Anterior cingulate cortex (tissue), 58 donors: ENCODE measurements around the gene PRDX5.

Source experiments
- DNase-seq, 58 donors: peaks; one replicate each; lab custom pipeline; 2025; lab: John Stamatoyannopoulos, UW

The PRDX5 gene

DNA sequence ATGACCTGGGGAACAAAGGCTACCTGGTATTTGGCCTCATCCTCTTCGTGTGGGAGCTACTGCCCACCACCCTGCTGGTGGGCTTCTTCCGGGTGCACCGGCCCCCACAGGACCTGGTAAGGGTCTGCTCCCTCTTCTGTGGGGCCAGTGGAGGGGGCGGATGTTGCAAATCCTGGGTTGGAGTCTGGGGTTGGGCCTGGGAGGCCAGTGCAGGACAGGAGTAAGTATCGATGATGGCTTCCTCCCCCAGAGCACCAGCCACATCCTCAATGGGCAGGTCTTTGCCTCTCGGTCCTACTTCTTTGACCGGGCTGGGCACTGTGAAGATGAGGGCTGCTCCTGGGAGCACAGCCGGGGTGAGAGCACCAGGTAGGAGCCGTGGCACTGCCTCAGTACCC is 29.6 kb upstream of the PRDX5 start:
- no peak for DNase-seq

DNA sequence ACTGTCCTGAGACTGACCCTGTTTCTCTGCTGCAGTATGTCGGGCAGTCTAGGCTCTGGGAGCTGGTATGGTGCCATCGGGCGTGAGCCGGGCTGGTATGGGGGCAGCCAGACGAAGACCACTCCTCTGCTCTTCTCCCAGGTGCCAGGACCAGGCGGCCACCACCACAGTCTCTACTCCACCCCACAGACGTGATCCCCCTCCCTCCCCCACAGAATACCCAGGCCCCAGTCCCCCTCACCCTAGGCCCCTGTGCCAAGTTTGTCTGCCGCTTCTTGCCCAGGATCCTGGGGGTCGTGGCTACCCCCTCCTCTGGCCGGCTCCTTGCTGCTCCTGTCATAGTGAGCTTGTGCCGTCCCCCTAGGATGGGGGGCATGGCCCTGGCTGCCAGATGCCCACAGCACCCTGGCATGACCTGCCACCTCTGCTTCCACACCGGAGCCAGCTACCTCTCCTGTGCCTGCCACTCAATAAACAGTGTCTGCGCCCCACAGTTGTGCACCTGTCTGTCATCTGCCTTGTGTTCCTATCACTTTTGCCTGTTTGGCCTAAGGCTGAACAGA is 28.8 kb upstream of the PRDX5 start:
- DNase-seq: no peak

DNA sequence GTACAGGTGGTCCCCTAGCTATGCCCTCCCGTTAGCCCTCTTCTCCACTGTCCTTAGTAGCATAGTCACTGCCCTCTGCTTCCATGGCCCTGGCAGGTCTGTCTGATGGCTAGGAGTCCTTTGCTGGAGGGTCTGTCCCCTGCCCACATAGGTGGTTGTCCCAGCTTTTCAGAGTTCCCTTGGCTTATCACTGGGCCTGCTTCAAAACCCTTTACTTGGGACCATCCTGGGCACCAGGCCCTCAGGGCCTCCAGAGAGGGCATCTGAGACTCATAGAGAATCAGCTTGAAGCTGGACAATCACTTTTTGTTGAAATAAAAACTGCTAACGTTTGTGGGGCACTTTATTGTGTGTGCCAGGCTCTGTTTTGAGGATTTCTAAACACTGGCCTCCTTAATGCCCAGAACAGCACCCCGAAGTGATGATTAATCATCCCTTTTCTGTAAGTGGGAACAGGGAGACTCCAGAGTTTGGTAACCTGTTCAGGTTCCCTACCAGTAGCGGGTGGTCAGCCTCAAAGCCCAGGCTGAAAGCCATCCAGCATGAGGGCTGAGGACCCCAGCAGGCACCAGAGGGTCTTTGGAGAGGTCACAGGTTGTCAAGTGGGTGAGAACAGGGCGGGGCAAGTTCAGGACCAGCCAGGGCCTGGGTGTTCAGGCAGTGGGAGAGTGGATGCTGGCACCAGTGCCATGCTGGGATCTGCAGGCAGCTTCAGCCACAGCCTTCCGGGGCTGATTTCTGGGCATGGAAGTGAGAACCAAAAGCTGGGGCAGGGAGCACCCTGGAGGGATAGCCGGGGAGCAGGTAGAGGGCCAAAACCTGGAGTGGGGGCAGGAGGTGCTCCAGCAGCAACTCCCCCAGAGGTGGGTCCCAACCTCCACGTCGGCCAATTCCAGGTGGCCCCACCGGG is 27.3 kb upstream of the PRDX5 start:
- DNase-seq: no peak

DNA sequence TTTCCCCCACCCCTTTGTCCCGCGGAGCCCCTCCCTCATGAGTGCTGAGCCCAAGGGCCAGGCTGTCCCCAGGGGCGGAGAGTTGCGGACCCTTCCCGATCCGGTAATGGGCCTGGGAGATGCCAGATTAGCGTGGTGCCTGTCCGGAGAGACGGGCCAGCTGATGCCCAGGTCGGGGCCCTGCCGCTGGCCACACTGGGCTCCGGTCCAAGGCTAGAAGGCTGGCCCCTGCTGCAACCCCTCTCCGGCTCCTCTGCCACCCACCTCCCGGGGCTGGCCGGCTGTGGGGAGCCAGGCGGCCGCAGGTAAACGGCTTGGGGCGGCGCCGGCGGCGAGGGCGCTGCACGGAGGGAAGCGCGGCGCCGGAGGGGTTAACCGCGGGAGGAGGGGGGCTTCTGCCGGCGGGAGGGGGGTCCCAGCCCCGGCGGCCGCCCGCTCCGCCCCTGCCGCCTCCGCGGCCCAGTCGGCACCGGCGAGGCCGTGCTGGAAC is 26.6 kb upstream of the PRDX5 start, which contains the start of gene KCNK4:
Gene KCNK4, plus strand, starts transcription at position 41 of the 490 bp plus-strand sequence. CDS start 1,717 bp downstream, outside the sequence.
- no peak for DNase-seq

DNA sequence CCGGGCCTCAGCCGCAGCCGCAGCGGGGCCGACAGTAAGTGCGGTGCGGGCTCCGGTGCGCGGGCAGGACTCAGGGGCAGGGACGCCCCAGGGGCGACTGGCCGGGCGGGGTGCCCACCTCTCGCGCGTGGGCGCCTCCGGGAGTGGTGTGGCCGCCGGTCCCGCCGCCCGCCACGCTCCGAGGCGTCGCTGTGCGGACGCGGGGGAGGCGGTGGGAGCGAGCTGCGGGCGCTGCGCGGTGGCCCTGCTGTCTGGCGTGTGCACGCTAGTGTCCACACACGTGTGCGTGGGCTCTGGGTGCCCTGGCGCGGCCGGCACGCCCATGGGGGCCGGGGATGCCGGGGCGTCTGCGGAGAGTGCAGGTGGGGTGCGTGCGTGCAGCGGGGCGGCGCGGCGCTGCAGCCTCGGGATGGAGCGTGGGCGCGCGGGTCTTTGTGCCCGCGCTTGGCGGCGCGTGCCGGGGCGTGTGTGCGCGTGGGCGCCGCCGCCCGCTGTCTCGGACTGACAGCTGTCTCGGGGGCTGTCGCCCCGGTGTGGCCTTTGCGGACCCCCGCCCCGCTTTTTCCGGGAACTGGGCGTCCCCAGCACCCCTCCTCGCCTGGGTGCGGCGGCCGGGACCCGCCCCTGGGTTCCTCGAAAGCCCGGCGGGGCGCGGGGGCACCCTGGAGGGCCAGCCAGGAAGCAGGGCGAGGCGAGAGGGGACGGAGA is 26.0 kb upstream of the PRDX5 start:
- DNase-seq: peak in 2 of 58 donors; percentile 38 to 62

DNA sequence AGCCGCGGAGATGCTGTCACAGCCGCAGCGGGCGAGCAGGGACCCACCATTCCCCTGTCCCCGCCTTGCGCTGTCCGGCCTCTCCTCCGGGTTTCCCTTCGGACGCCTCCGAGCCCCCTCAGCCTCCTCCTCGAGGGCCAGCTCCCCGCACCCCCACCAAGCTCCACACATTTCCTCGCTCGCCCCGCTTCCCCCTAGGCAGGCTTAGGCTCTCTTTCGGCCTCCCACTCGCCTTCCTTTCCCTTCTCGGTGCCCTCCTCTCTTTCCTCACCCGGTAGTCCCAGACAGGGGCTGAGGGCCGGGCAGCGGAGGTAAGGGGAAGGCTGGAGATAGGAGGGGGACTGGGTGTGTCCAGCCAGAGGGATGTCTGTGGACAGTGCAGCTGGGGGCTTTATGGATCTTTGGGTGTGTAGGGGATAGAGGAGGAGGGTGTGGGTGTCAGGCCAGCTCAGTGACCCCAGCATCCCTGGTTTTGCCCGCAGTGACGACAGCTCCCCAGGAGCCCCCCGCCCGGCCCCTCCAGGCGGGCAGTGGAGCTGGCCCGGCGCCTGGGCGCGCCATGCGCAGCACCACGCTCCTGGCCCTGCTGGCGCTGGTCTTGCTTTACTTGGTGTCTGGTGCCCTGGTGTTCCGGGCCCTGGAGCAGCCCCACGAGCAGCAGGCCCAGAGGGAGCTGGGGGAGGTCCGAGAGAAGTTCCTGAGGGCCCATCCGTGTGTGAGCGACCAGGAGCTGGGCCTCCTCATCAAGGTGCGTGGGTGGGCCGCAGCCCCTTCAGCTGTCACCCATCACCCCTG is 25.3 kb upstream of the PRDX5 start:
- peak in 1 of 58 donors; percentile 20 for DNase-seq

DNA sequence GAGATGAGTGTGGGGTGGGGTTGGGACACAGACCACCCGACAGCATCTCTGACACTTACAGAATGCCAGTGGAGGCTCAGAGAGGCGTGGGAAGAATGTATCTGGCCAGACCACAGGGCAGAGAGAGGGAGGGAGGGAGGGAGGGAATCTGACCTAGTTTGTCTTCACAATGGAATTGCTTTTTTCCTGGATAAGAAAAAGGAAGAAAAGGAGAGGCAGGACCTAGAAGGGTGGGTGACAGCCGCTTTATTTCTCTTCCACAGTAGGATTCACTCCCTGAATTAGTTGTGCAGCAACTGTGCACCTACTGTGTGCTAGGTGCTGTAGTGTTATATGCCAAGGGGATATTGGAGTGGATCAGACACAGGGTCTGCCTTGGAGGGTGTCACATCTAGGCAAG is 23.1 kb upstream of the PRDX5 start:
- no peak for DNase-seq

DNA sequence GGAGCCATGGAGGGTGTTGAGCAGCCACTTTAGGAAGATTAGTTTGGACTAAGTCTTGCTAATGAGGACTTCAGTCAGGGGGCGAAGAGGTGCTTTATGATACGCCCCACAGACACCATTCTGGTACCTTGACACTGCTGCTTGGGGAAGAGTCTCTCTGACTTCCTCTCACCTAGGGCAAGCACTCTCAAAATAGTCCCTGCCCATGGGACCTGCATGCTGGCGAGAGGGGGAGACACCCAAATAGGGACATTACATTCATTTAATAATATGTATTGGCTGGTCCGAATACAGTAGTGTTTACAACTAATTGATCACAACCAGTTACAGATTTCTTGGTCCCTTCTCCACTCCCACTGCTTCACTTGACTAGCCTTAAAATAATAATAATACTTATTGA is 22.2 kb upstream of the PRDX5 start:
- no peak for DNase-seq

DNA sequence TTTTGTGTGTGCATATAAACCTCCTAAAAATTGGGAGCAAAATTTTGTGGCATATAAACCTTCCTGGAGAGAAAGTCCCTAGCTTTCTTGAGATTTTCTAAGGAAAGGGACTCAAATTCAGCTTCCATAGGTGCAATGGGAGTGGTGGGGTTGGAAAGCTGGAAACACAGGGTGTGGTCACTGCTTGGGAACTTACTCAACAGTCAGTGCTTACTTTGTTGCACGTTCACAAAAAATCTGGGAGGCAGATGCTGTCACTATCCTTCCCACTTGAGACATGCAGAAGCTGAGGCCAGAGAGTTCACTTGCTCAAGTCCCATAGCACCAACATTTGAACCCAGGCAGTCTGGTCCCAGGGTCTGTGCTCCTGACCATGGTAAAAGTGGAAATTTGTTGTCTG is 21.7 kb upstream of the PRDX5 start:
- DNase-seq: no peak

DNA sequence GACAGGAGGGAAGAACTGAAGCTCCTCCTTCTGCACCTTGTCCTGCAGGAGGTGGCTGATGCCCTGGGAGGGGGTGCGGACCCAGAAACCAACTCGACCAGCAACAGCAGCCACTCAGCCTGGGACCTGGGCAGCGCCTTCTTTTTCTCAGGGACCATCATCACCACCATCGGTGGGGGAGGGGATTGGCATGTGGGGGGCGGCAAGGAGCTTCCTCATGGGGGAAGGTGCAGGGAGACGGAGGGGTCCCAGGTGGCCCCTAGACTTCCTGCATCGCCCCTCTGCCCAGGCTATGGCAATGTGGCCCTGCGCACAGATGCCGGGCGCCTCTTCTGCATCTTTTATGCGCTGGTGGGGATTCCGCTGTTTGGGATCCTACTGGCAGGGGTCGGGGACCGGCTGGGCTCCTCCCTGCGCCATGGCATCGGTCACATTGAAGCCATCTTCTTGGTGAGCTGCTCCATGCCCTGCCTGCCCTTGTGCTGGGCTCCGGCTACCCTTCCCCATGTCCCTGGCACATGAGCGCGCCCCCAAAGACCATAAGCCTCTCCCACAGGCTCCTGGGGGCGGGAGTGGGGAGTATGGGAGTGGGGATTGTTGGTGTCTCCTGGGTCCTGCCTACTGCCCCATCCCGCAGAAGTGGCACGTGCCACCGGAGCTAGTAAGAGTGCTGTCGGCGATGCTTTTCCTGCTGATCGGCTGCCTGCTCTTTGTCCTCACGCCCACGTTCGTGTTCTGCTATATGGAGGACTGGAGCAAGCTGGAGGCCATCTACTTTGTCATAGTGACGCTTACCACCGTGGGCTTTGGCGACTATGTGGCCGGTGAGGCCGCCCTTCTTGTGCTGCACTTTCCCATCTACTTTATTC is 20.9 kb upstream of the PRDX5 start:
- DNase-seq: no peak

DNA sequence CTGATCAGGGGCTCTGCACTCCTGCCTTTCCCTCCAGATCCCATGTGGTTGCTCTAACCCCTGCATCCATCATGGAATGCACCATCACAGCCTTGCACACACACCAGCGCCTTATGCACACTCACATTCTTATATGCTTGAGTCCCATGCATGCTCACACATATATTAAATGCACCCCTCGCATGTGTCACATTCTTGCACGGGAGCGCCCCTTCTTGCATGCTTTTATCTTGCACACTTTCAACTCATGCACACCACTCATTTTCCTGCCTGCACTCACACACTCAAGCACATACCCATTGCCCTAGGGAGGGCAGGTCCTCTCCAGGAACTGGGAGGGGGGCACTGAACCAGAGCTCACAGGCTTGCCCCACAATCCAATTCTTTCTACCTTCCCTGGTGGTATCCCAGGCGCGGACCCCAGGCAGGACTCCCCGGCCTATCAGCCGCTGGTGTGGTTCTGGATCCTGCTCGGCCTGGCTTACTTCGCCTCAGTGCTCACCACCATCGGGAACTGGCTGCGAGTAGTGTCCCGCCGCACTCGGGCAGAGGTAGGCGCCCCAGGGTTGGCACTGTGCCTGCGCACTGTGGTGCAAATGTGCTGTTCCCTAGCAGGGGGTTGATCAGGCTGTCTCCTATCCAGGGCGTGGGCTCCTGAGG is 20.1 kb upstream of the PRDX5 start:
- DNase-seq: no peak

DNA sequence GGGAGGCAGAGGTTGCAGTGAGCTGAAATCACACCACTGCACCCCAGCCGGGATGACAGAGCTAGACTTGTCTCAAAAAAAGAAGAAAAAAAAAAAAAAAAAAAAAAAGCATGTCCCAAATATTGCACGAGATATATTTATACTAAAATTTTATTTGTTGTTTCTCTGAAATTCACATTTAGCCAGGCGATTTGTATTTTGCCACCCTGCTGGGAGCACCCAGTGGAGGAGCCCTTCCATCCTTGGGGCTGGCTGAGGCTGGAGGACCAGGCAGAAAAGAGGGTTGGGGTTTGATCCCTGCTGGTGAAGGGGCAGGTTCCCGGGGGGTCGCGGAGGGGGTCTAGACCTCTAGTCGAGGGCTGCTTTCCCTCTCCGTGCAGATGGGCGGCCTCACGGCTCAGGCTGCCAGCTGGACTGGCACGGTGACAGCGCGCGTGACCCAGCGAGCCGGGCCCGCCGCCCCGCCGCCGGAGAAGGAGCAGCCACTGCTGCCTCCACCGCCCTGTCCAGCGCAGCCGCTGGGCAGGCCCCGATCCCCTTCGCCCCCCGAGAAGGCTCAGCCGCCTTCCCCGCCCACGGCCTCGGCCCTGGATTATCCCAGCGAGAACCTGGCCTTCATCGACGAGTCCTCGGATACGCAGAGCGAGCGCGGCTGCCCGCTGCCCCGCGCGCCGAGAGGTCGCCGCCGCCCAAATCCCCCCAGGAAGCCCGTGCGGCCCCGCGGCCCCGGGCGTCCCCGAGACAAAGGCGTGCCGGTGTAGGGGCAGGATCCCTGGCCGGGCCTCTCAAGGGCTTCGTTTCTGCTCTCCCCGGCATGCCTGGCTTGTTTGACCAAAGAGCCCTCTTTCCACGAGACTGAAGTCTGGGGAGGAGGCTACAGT is 18.7 kb upstream of the PRDX5 start:
- DNase-seq: peak in 52 of 58 donors; percentile 21 to 77 (median 60)

DNA sequence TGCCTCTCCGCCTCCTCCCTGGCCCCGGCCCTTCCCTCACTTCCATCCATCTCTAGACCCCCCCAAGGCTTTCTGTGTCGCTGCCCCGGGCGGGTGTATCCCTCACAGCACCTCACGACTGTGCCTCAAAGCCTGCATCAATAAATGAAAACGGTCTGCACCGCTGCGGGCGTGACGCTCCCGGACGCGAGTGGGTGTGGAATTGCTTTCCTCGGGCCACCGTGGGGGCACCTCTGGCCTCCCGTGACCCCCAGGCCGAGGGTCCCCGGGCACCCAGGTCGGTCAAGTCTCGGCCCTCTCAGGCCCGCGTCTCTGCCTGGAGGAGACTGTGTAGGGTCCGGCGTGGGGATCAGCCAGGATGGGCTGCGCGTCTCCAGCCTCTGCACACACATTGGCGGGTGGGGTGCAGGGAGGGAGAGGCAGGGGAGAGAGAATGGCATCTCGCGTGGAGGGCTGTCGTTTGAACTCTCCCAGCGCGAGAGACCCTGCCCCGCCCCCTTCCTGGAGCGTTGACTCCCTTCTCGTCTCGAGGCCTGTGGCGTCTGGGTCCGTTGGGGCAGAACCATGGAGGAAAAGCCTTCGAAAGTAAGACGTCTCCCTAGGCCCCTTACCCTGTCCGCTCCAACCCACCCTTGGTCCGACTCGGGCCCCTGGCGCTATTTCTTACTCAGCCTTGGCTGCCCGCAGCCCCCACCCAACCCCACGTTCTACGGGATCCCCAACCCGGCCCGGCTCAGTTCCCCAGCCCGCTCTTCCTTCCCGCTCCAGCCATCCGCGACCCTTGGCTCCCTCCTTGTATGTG is 17.9 kb upstream of the PRDX5 start, which contains the start of gene CATSPERZ:
Gene CATSPERZ, plus strand, starts transcription at position 512 of the 802 bp plus-strand sequence. Its CDS starts 53 bp downstream, at position 565.
- peak in 2 of 58 donors; percentile 39 to 41 for DNase-seq

DNA sequence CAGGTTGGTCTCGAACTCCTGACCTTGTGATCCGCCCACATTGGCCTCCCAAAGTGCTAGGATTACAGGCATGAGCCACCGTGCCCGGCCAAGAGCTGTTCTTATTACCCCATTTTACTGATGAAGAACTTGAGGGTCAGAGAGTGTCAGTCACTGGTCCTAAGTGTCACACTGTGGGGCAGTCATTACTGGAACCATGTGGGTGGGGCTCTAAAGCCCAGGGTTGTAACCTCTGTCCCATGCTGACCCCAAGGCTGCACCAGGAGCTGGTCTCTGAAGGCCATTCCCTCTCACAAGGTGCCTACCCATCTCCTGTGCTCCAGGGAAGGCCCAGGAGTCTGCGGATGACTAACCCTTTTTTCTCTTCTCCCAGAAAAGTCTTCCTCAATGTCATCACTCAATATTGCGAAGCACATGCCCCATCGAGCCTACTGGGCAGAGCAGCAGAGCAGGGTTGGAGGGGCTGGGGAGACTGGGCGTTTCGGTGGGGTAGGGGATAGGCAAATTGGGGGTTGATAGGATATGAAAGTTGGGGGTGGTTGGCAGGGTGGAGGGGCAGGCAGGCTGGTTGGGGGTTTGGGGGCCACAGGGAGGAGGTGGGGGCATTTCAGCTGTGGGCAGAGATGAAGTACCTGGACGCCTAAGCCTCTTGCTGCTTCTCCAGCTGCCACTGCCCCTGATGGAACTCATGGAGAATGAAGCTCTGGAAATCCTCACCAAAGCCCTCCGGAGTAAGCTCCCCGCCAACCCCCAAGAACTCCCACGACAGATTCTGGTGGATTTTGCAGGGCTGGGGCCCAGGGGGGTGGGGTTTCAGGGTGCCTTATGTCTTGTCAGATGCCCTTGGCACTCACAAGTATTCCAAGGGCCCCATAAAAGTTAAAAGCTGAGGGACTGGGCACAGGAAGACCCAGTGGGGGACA is 14.6 kb upstream of the PRDX5 start:
- DNase-seq: no peak

DNA sequence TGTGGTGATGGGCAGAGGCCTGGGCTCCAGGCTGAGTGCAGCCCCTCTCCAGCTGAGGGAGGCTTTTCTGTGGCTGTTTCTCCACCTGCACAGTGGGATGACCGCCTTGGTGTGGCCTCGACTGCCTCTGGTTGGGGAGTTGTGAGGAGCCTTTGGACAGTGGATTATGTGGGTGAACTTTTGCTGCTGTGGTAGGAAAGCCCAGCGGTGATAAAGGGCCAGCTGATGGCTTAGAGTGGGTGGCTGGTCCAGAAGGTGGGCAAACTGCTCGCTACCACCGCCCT is 13.9 kb upstream of the PRDX5 start:
- no peak for DNase-seq
